HL-60 (cell line): ENCODE results near the gene GOLGA8T.
"Not testable (repeated sequence)": the region's sequence is repeated elsewhere in the genome, so short reads cannot be mapped to it uniquely, and the experiment has no call there.

Experiments
- DNase-seq, 2 experiments: peaks; one replicate each; pipeline ENCODE4 v3.0.0-alpha.2; 2010 to 2020; ENCODE audit warnings: low read depth in 1 of 2, low spot score in 1 of 2
- H3K27ac ChIP-seq: fragments of 250-450 bp; sonication (Bioruptor Pico); replicated peaks from 2 replicates; pipeline ENCODE4 v1.5.1; 2020; ENCODE audit warnings: mild to moderate bottlenecking, moderate library complexity
- H3K27me3 ChIP-seq: fragments of 250-450 bp; sonication (Bioruptor Pico); 2 replicates; pipeline ENCODE4 v1.5.1; 2021; ENCODE audit warnings: mild to moderate bottlenecking, moderate library complexity; ENCODE audit not compliant: insufficient read depth, poor library complexity, severe bottlenecking
- H3K4me3 ChIP-seq: replicated peaks from 2 replicates; pipeline ENCODE4 v1.5.1; 2011; ENCODE audit warnings: mild to moderate bottlenecking, control low read depth, low read length; ENCODE audit not compliant: insufficient read depth
- long read RNA-seq: library from polyadenylated mRNA; unstranded; transcript quantifications from one replicate; pipeline ENCODE4 v2.0.0, GENCODE V29; 2020

Gene GOLGA8T, protein sequence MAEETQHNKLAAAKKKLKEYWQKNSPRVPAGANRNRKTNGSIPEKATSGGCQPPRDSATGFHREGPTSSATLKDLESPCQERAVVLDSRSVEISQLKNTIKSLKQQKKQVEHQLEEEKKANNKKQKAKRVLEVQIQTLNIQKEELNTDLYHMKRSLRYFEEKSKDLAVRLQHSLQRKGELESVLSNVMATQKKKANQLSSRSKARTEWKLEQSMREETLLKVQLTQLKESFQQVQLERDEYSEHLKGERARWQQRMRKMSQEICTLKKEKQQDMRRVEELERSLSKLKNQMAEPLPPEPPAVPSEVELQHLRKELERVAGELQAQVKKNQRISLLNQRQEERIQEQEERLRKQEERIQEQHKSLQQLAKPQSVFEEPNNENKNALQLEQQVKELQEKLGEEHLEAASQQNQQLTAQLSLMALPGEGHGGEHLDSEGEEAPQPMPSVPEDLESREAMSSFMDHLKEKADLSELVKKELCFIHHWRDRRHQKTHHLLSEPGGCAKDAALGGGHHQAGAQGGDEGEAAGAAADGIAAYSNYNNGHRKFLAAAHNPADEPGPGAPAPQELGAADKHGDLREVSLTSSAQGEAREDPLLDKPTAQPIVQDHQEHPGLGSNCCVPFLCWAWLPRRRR
- long read RNA-seq, partial matches to known transcripts, result 0 of 1 reads
- long read RNA-seq, other reads (novel, unspliced or antisense), result 1 of 1 reads

DNA sequence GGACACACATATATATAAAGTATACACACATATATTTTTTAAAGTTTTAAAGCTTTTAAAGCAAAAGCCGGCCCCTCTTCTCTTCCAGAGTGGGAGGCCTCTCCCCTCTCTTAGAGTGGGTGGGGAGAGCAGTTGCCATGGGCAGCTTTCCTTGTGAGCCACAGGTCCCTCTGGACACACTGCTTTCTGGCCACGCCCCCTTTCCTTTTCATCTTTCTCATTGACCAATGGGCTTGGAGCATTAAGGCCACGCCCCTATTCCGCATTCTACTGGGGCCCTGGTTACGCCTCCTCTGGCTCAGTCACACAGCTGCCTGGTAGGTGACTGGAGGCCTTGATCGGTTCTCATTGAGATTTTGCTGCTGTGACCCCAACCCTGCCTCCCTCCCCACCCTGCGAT lies at the start of gene GOLGA8T:
GOLGA8T (plus strand) TSS at position 301 of the 400 bp plus-strand sequence; CDS start at position 399, 98 bp downstream.
- H3K4me3 ChIP-seq, result not testable (repeated sequence)

DNA sequence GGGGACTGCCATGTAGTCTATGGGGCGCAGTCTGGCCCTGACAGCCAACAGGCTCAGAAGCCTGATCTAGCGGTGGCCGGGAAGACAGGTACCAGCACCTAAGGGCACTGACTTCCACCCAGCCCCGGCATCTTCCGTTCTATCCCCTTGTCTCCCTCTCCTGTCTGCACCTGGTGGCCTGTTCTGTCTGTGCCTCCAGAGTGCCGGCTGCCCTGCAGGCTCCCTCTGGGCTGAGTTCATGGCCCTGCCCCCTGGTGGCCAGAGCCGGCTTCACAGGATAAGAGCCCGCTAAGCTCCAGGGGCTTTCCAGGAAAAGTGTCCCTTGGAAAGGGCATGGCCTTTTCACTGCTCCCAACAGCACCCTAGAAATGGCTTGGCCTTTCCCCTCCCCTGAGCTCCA lies 37.0 kb upstream of the GOLGA8T start:
- not testable (repeated sequence) for H3K27me3 ChIP-seq, DNase-seq, H3K4me3 ChIP-seq, H3K27ac ChIP-seq

More for the DNA sequence above, at the start of gene GOLGA8T:
- H3K27me3 ChIP-seq, H3K27ac ChIP-seq, DNase-seq: not testable (repeated sequence)

DNA sequence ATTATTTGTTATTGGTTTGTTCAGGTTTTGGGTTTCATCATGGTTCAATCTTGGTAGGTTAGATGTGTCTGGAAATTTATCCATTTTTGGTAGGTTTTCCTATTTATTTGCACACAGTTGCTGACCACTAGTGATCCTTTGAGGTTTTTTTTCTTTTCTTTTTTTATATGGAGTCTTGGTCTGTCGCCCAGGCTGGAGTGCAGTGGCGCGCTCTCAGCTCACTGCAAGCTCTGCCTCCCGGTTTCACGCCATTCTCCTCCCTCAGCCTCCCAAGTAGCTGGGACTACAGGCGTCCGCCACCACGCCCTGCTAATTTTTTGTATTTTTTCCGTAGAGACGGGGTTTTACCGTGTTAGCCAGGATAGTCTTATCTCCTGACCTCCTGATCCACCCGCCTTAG lies 32.0 kb upstream of the GOLGA8T start:
- not testable (repeated sequence) for H3K4me3 ChIP-seq, H3K27me3 ChIP-seq, DNase-seq, H3K27ac ChIP-seq

DNA sequence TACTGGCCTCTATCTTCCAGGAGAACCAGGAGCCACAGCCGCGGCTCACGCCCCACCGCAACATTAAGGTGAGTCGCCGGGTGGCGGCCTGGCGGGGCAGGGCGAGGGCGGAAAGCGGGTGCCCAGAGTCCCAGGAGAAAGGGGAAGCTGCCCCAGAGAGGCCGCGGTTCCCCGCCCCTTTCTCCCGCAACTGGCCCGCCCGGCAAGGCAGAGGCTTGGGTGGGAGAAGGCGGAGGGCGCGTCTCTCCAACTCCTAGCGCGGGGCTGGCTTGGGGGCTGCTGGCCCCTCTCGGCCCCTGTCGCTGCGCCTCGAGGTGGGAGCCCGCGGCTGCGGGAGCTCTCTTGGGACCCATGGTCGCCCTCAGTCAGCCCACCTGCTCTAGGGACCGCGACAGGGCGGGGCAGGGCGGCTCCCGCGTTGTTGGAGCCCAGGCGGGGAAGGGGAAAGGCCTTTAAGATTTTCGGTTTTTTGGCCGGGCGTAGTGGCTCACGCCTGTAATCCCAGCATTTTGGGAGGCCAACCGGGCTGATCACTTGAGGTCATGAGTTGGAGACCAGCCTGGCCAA lies 30.8 kb upstream of the GOLGA8T start:
- H3K4me3 ChIP-seq, result peak overlapping the region; percentile 49
- H3K27ac ChIP-seq, DNase-seq, H3K27me3 ChIP-seq: not testable (repeated sequence)

DNA sequence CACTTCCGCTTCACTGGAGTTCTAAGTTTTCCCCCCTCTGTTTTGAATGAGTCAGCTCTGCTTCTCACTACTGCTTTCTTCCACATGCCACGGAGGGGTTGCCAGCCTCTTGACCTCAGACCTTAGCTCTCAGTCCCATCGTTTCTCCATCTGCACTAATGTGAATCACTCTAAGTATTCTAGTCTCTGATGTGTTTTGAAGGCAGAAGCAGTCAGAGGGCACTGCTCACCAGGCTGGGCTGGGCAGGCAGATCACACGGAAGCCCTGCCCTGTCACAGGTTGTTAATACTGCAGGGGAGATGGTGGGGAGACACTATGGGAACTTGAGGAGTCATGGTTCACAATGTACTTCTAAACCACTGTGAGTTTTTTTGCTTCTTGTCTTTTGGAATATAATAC lies 24.3 kb upstream of the GOLGA8T start:
- H3K4me3 ChIP-seq, H3K27me3 ChIP-seq, DNase-seq, H3K27ac ChIP-seq: not testable (repeated sequence)

DNA sequence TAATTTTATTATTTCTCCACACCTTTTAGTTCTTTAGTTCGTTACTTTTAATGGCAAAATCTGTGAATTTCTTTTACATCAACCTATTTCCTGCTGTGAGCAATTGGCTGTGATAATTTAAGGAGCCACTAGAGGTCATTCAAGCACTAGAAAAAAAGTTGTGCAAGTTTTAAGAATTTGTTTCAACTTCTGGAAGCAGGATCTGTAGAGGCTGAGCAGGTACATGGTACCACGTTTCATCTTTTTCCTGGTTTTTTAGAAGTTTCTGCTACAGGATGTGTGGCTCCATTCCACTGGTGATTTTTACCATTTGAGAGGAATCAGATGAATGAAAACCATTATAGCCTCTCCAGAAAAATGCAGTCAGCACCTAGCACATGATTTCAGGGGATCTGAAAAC lies 4.8 kb upstream of the GOLGA8T start:
- H3K4me3 ChIP-seq, result not testable (repeated sequence)

DNA sequence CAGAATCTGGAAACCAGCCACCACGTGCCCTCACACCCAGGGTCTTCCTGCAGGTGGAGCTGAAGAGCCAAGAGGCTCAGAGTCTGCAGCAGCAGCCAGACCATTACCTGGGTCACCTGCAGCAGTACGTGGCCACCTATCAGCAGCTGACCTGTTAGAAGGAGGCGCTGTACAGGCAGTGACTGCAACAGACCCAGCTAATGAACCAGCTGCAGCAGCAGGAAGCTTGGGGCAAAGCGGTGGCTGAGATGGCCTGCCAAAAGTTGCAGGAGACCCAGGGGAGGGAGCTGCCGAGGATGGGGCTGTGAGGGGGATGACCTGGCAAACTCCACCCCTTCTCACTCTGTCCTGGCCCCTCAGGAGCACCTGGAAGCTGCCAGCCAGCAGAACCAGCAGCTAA lies 8.4 kb downstream of the GOLGA8T start:
- not testable (repeated sequence) for H3K27ac ChIP-seq, H3K4me3 ChIP-seq, H3K27me3 ChIP-seq, DNase-seq

More for the DNA sequence above, 4.8 kb upstream of the GOLGA8T start:
- DNase-seq, H3K27ac ChIP-seq, H3K27me3 ChIP-seq: not testable (repeated sequence)

DNA sequence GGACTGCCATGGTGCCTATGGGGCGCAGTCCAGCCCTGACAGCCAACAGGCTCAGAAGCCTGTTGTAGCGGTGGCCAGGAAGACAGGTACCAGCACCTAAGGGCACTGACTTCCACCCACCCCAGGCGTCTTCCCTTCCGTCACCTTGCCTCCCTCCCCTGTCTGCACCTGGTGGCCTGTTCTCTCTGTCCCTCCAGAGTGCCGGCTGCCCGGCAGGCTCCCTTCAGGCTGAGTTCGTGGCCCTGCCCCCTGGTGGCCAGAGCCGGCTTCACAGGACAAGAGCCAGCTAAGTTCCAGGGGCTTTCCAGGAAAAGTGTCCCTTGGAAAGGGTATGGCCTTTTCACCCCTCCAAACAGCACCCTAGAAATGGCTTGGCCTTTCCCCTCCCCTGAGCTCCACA lies 15.0 kb downstream of the GOLGA8T start:
- not testable (repeated sequence) for H3K27ac ChIP-seq, DNase-seq, H3K27me3 ChIP-seq, H3K4me3 ChIP-seq

DNA sequence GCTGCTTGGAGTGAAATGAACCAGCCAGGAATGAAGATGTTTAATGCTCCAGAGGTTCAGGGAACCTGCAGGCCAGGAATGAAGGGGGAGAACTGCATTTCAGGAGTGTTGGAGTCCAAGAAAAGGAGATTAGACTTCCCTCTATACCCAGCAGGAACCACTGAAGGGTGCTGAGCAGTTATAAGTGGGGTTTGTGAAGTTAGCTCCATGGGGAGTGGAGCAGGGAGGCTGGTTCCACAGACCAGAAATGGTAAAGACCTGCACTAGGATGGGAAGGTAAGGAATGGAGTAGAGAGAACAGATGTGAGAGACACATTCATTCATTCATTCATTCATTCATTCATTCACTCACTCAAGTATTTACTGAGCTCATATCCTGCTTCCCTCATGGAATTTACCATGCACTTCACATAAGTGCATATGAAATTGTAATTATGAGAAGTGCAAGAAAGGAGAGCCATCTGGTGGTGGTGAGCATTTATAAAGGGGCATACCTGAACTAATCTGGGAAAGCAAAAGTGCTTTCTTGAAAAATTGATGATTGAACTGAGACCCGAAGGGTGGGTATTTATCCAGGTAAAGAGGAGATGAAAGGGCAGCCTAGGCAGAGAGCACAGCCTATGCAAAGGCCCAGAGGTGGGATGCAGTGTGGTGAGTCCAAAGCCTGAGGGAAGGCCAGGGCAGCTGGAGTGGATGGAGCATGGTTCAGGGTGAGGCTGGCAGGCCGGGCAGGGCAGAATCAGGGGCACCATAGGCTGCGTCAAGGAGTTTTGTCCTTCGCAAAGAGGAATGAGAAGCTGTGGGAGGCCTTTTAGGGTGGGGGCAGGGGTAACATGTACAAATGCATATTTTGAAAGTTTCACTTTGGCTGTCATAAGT lies 27.9 kb downstream of the GOLGA8T start:
- not testable (repeated sequence) for DNase-seq, H3K4me3 ChIP-seq, H3K27ac ChIP-seq, H3K27me3 ChIP-seq

DNA sequence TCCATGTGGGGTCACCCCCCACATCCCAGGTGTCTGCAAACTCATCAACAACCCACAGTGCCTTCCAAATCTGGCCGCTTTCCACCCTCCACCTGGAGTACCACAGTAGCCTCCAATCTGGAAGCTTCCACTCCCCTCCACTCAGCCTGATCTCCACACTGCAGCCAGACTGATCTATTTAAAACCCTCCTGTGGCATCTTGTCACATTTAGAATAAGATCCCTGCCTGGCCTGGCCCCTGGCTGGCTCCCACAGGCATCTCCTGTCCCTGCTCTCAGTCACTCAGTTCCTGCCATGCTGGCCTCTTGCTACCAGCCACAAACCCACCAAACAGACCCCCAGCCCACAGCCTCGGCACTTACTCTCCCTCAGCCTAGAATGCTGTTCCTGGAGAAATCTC lies 28.9 kb downstream of the GOLGA8T start:
- not testable (repeated sequence) for H3K27ac ChIP-seq, H3K27me3 ChIP-seq, H3K4me3 ChIP-seq, DNase-seq

DNA sequence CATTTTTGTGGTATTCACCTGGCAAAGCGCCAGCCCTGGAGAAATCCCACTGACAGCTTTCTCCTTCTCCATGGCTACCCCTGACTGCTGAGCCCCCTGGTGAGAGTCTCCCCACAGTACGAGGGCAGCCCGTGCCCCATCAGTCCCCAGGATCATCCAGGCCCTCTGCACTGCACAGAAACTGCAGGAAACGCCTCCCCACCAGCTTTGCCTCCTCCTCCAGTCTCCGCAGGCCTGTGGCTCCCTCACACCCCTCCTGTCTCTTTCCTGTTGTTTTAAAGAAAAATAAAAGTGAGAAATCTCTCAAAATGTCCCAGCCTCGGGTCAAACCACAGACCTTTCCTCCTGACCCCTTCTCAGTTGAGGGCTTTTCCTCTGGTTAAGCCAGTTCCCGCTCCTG lies 29.4 kb downstream of the GOLGA8T start:
- not testable (repeated sequence) for H3K4me3 ChIP-seq, H3K27me3 ChIP-seq, DNase-seq, H3K27ac ChIP-seq

DNA sequence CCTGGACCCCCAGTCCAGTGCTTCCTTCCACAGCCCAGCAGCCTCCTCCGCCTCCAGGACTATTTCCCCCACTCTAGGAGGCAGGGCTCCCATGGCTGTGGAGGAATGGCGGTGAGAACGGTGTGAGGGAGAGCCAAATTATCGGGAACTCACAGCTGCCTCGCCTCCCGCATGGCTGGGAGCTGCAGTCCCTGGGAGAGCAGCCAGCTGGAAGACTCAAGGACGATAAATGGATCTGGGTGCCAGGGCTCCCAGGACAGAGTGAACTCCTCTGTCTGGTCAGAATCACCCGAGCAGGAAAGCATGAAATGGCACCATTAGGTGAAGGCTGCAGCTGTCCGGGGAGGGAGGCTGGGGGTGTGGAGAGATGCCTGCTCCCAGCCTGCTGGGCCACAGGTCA lies 32.6 kb downstream of the GOLGA8T start:
- not testable (repeated sequence) for H3K4me3 ChIP-seq, H3K27me3 ChIP-seq, DNase-seq, H3K27ac ChIP-seq

DNA sequence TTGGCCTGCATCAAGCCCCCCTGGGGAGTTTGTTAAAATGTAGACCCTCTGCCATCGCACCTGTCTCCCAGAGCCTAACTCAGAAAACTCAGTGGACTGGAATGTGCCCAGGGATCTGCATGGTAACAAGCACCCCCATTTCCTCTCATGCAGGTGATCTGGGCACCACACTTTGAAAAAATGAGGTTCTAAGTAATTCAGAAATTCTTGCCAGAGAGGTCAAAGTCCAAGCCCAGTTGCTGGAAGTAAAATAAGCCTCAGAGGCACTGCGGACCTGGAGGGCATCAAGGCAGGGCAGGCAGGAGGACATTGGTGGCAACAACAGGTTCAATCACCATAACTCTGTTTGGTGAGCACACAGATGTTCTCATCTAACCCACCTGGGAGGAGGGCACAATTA lies 33.0 kb downstream of the GOLGA8T start:
- not testable (repeated sequence) for H3K4me3 ChIP-seq, H3K27me3 ChIP-seq, DNase-seq, H3K27ac ChIP-seq

DNA sequence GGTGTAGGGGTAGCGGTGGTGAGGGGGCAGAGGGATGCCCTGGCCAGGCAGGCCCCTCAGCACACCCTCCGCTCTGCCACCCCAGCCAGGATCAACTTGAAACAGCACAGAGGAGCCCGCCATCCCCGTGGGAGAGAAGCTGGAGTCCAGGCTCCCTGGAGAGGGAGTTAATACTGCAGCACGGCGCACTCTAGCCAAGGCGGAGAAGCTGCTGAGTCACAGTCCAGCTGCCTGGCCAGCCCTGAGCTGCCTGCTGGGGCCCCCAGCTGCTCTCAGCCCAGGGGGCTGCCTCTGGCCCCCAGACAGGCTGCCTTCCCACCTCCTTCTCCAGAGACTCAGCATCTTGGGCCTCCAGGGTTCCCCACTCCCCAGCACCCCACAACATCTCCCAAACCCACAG lies 36.6 kb downstream of the GOLGA8T start:
- DNase-seq, H3K27me3 ChIP-seq, H3K4me3 ChIP-seq, H3K27ac ChIP-seq: not testable (repeated sequence)
